Pancreas (tissue), 10 donors: ENCODE results near the gene GRID1. TPM values are rescaled to one million over a fixed set of nuclear protein-coding genes. Genes with fewer than 3 reads are reported as not detected.
A peak's percentile ranks its signal among the peaks of the same experiment; 100 is the strongest.

Experiments
- ATAC-seq, 4 donors: fragments of 200-7000 bp; cut with Tn5 transposase; one replicate each; pipeline versions ENCODE4 v1.8.0 to v1.9.1; 2020; ENCODE audit warnings: mild to moderate bottlenecking in 4 of 4, moderate library complexity in 4 of 4
- DNase-seq, 6 donors: peaks; one replicate each; pipeline ENCODE4 v3.0.0-alpha.2; 2020
- FAIRE-seq: peaks from 2 replicates; lab custom pipeline; 2012; peaks lifted over from hg19 to GRCh38; lab: Jason Lieb, UNC
- H3K27ac ChIP-seq, 4 donors: fragments of 200-600 bp; sonication (generic); 1 replicate in 3 of 4; 2 replicates in 1 of 4; pipeline versions ENCODE4 v1.5.0 to v1.8.0; 2020
- H3K27me3 ChIP-seq, 4 donors: fragments of 200-600 bp; one replicate each; pipeline ENCODE4 v1.8.0; 2021
- H3K36me3 ChIP-seq, 3 donors: fragments of 200-600 bp; sonication (generic) in 1 of 3; one replicate each; pipeline versions ENCODE4 v1.5.0 to v1.8.0; 2020 to 2021
- H3K4me1 ChIP-seq, 3 donors: fragments of 200-600 bp; one replicate each; pipeline ENCODE4 v1.8.0; 2021
- H3K4me3 ChIP-seq, 4 donors: fragments of 200-600 bp; sonication (generic) in 2 of 4; one replicate each; pipeline versions ENCODE4 v1.5.0 to v1.8.0; 2020 to 2021
- H3K9me3 ChIP-seq, 4 donors: fragments of 200-600 bp; one replicate each; pipeline ENCODE4 v1.8.0; 2021
- WGBS, 2 donors: extraction: QIAGEN DNeasy Blood & Tissue Kit; methylation state at CpG; one replicate each; pipeline ENCODE4 v1.1.7; 2013; 5-methylcytosine and 5-hydroxymethylcytosine counted together
- intact Hi-C, 3 donors: fragments of 100-400 bp; cut with DNase I; formaldehyde crosslinking; loops; one replicate each; pipeline versions ENCODE4 v1.11.1 to v1.14.2; 2022
- polyA plus RNA-seq, 2 donors: library from polyadenylated mRNA; stranded (reverse); fragments of 200-250 nt; gene quantifications; one replicate each; pipeline ENCODE4 v1.2.3, GENCODE V29; 2013
- total RNA-seq, 6 donors: library from RNA; stranded (reverse); fragmentation: NEBNext Ultra II Directional in 4 of 6; extraction: Animal tissue kit (Norgen Biotek cat#: 25700) in 4 of 6; gene quantifications; one replicate each; pipeline versions ENCODE4 v1.2.1 to v1.2.4, GENCODE V29; 2021 to 2023
- TF ChIP-seq, protein P1 (sequence below), 4 donors: fragments of 200-600 bp; sonication (generic) in 3 of 4; IDR thresholded peaks; one replicate each; pipeline versions ENCODE4 v1.5.0 to v1.8.0; 2021; ENCODE audit warnings: antibody characterized with exemption in 4 of 4
- donor health status: healthy with polysubstance abuse.
- donor health status: DM: no; HTN: no; CAD: no; lungs with moderate emphysema.
- donor health status: DM: no; HTN: no; CAD: no.
- donor health status: control.
- donor health status: control.
- donor health status: Bipolar disorder and iron deficiency.
- donor health status: DM: yes; HTN: yes; CAD: no.
- donor health status: DM: no; HTN: no; CAD: no.
- donor health status: DM: no; HTN: no; CAD: no.
- donor health status: DM: yes; HTN: yes; CAD: no.

The GRID1 gene
- total and polyA plus RNA-seq, 8 donors = 0.05 to 1.5 (median 0.91) TPM

DNA sequence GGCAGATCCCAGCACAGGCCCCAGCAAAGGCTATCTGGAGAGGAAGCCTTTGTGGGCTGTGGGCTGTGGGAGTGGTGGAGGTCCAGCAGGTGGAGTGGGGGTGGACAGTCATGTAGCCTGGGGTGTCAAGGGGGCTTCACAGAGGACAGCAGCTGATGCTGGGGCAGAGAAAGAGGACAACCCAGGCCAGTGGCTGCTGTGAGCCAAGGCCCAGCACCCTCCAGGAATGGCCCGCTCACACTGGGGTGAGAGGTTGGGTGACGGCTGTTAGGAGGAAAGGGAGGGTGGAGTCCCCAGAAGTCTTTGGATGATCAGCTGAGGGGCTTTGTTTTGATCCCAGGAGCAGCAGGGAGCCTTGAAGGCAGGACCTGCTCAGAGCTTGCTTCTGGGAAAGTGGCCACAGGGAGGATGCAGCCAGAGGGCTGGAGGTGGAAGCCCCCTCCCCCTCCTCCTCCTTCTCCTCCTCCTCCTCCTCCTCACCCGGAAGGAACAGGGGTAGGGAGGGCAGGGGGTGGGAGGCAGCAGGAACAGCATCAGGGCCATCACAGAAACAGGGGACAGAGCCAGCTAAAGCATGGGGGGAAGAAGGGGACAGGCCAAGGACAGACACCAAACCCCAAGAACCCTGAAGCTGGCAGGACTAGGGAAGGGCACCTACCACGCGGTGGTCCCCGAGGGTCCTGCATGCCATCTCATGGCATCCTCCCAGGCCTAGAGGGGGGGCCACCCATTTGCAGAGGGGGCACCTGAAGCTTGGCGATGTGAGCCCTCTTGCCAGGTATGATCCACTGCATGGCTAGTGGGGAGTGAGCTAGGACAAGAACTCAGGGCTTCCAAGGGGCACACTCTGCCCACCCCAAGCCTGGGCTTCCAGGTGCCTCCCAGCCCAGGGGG is 144.9 kb downstream of the GRID1 start:
- intact Hi-C loops = no loop called here
- Histone ChIP-seq H3K27me3 (no peaks in the 10 kb centered on the region), H3K36me3 (no peaks in the 10 kb centered on the region), H3K4me1 (no peaks in the 10 kb centered on the region), H3K27ac (no peak overlapping the region), H3K9me3 (no peaks in the 10 kb centered on the region), H3K4me3 (no peak overlapping the region)
- 51 to 82% methylated on average over 6 to 7 of the region's 7 CpGs for WGBS, 2 donors
- FAIRE-seq = no peak
- TF ChIP-seq, protein P1, sequence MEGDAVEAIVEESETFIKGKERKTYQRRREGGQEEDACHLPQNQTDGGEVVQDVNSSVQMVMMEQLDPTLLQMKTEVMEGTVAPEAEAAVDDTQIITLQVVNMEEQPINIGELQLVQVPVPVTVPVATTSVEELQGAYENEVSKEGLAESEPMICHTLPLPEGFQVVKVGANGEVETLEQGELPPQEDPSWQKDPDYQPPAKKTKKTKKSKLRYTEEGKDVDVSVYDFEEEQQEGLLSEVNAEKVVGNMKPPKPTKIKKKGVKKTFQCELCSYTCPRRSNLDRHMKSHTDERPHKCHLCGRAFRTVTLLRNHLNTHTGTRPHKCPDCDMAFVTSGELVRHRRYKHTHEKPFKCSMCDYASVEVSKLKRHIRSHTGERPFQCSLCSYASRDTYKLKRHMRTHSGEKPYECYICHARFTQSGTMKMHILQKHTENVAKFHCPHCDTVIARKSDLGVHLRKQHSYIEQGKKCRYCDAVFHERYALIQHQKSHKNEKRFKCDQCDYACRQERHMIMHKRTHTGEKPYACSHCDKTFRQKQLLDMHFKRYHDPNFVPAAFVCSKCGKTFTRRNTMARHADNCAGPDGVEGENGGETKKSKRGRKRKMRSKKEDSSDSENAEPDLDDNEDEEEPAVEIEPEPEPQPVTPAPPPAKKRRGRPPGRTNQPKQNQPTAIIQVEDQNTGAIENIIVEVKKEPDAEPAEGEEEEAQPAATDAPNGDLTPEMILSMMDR (IDR thresholded peaks at IDR 0.05) = no peak
- ATAC-seq = no peak
- peak in 1 of 6 donors; percentile 41 for DNase-seq

DNA sequence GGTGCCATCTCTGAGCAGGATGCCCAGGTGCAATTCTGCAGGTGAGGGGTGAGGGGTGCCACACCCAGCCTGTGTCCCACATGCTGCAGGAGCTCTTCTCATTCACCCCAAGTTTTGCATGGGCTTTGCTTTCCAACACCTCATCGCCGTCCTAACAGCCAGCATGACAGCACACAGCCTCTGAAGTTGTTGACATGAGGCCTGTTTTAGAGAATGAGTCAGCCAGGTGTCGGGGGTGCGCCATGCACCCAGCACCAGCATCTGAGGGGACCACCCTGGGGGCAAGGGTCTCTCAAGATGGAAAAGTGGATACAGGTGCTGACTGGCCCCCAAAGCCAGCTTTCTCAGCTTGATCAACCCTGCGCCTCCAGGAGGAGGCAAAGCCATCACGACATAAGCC is 146.0 kb downstream of the GRID1 start:
- no peaks in the 10 kb centered on the region for H3K4me1 ChIP-seq
- DNase-seq = peak in 1 of 6 donors; percentile 21
- TF ChIP-seq, protein P1 (IDR thresholded peaks at IDR 0.05) = no peak

DNA sequence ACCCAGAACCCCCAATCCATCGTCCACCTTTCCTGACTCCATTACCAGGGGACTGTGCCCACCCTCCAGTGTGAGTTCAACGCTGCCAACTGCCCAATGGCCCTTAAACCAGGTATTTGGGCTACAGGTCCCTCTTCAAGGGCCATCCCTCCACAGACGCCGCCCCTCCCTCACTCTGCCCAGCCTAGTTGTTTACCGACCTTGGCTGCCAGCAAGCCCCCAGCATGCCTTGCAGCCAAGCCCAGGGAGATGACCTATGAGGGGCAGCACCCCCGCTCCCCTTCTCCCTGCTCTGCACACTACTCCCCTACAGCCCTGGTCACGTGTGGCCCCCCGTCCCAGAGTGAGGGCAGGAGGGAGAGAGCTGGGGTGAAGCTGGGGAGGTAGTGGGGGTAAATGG is 147.3 kb downstream of the GRID1 start:
- ATAC-seq (no peak), DNase-seq (no peak), FAIRE-seq (no peak)
- no peaks in the 10 kb centered on the region for H3K4me1 ChIP-seq
- no peaks in the 10 kb centered on the region for H3K9me3 ChIP-seq
- no peaks in the 10 kb centered on the region for H3K36me3 ChIP-seq
- 43 to 61% methylated on average over 6 to 8 of the region's 8 CpGs for WGBS, 2 donors
- no peak overlapping the region for H3K4me3 ChIP-seq
- H3K27ac ChIP-seq = no peak overlapping the region
- H3K27me3 ChIP-seq = no peaks in the 10 kb centered on the region
- TF ChIP-seq, protein P1 (IDR thresholded peaks at IDR 0.05) = no peak
- intact Hi-C loops = no loop called here

More for the DNA sequence above, 146.0 kb downstream of the GRID1 start:
- Histone ChIP-seq H3K27ac (no peak overlapping the region), H3K27me3 (no peaks in the 10 kb centered on the region), H3K4me3 (no peak overlapping the region), H3K9me3 (no peaks in the 10 kb centered on the region), H3K36me3 (no peaks in the 10 kb centered on the region)
- intact Hi-C loops = no loop called here
- ATAC-seq (no peak), FAIRE-seq (no peak)
- WGBS, 2 donors = 83 to 89% methylated on average over 6 of the region's 6 CpGs

DNA sequence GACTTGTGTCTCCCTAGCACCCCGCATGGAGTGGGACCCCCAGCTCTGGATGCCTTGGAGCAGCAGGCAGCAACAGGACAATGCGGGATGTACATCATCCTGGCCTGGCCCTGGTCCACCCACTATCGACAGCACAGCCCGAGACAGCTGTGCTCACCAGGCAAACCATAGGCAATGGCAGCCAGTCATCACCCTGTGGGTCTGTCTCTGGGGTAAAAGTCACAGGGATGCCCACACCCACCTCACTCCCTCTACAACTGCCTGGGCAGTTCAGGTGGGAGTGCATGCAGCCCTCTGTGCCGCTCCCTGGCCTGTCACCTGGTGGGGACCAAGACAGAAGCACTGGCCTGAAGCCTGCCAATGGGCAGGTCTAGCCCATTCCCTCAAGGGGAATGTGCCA is 147.8 kb downstream of the GRID1 start:
- Histone ChIP-seq H3K36me3 (no peaks in the 10 kb centered on the region), H3K27me3 (no peaks in the 10 kb centered on the region), H3K9me3 (no peaks in the 10 kb centered on the region)

More for the DNA sequence above, 147.8 kb downstream of the GRID1 start:
- Histone ChIP-seq H3K27ac (no peak overlapping the region), H3K4me1 (no peaks in the 10 kb centered on the region), H3K4me3 (no peak overlapping the region)
- no peak for FAIRE-seq
- WGBS, 2 donors = 83 to 90% methylated on average over 5 of the region's 5 CpGs
- intact Hi-C loops = no loop called here
- ATAC-seq = no peak
- DNase-seq = no peak
- TF ChIP-seq, protein P1 (IDR thresholded peaks at IDR 0.05) = no peak
